HG02678 (cell line): ENCODE results near the gene CFAP97D1.
A peak's percentile ranks its signal among the peaks of the same experiment; 100 is the strongest.

ENCODE experiments used
- ATAC-seq: cut with Tn5 transposase; IDR thresholded peaks from one replicate; pipeline ENCODE4 v1.9.1; 2021; ENCODE audit warnings: mild to moderate bottlenecking, moderate library complexity; ENCODE audit not compliant: unreplicated experiment

CFAP97D1 gene

DNA sequence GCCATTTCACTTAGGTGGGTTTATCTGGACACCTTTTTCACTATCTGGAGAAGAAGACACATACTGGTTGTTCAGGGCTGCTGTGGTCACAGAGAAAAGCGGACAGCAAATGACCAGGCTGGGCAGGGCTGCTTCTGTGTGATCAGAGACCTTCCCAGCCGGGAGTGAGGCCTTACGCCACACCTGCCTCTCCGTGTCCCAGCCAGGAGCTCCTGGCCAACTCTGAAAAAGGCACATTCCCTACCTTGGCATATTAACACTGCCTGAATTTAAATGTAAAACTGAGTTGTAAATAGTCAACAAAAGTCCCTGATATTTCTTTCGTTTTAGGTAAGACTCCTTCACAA is 12.5 kb upstream of the CFAP97D1 start:
- ATAC-seq = no peak

DNA sequence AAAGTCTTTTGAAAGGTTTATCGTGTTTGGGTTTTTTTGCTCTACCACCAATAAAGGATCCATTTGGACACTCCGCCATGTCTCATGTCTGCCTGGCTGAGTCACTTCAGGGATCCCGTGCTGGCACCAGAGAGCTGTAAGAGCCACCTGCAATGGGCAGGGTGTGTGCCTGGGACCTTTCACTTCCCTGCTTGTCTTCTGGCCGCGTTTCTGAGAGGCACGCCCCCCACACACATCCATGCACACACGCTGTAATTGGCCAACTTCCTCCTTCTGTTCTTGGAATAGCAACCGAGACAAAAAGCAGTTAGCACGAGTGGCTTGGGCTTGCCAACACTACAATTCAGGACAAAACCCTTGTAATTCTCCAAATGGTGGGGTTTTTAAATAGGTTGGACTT is 11.9 kb upstream of the CFAP97D1 start:
- no peak for ATAC-seq

DNA sequence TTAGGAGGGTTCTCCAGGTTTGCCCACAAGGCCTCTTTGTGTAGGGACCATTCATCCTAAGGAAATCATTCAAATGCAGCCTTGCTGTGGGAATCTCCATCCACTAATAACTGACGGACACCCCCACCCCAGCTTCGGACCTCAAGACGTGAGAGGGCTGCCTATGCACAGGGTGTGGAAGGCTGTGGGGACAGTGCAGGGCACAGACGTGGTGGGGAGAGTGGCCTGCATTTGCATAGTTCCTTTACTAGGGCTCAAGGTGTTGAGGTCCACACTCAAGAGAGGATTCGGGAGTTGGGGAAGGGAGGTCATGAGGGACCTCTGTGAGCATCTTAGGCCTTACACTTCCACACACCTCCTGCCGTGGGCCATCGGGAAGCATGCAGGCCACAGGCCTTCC is 11.3 kb upstream of the CFAP97D1 start:
- ATAC-seq = no peak

GRCh38 chr17:43769426-43769825 is 10.8 kb upstream of the CFAP97D1 start:
- ATAC-seq = no peak

DNA sequence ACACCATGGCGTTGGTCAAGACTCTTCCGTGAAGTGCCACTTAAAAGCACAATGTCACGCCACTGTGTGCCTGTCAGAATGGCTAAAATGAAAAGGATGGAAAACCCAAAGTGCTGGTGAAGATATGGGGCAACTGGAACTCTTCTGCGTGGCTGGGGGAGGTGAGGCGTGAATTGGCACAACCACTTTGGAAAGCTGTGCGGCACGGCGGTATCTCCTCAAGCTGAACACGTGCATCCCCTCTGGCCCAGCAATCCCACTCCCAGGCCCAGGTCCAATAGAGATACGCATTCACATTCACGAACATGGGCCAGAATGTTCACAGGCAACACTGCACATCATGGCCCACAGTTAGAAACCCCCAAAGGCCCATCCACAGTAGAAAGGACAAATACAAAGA is 10.4 kb upstream of the CFAP97D1 start:
- ATAC-seq = no peak

GRCh38 chr17:43770957-43771356 is 9.3 kb upstream of the CFAP97D1 start:
- ATAC-seq = no peak

DNA sequence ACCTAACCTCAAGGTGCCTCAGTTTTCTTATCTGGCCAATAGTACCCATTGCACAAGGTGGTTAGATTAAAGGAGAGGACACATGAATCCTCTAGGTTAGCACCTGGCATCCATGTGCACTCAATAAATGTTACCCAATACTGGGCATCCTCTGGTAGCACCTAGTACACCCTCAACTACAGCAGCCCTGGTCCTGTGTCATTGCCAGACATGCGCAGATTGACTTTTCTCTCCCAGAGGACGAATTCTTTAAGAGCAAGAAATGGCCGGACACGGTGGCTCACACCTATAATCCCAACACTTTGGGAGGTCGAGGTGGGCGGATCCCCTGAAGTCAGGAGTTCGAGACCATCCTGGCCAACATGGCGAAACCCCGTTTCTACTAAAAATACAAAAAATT is 8.8 kb upstream of the CFAP97D1 start:
- ATAC-seq = no peak

- ATAC-seq = no peak
Observed at GRCh38 chr17:43772877-43773648, 7.2 kb upstream of the CFAP97D1 start.

GRCh38 chr17:43774304-43775250 is 5.7 kb upstream of the CFAP97D1 start:
- ATAC-seq = no peak

- ATAC-seq = peak; percentile 90
Observed at GRCh38 chr17:43778337-43779144, 1.7 kb upstream of the CFAP97D1 start, which contains the start of gene DUSP3. DUSP3 (minus strand) TSS chr17:43778977; CDS start chr17:43778924, 53 bp downstream.

- peak; percentile 18 for ATAC-seq
Observed at GRCh38 chr17:43779145-43780125, 800 bp upstream of the CFAP97D1 start.

GRCh38 chr17:43782913-43783680 is 2.9 kb downstream of the CFAP97D1 start:
- no peak for ATAC-seq

DNA sequence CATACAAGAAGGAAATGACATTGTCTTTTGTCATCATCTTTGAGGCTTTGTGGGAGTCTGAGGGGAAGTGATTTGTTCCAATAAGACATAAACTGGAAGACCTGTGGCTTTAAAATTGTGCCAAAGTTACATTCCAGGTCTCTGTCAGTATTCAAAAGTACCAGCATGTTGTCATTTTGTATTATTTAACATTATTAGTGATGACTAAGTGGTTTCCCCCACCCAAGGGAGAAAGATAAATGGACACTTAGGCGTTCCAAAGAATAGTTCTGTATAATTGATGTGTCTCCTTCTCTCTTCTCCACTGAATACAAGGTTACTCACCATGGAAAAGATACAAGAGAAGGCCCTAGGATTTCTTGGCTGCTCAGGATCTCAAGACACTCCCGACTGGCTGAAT is 3.8 kb downstream of the CFAP97D1 start:
- no peak for ATAC-seq

- no peak for ATAC-seq
Observed at GRCh38 chr17:43784628-43785101, 4.4 kb downstream of the CFAP97D1 start.

DNA sequence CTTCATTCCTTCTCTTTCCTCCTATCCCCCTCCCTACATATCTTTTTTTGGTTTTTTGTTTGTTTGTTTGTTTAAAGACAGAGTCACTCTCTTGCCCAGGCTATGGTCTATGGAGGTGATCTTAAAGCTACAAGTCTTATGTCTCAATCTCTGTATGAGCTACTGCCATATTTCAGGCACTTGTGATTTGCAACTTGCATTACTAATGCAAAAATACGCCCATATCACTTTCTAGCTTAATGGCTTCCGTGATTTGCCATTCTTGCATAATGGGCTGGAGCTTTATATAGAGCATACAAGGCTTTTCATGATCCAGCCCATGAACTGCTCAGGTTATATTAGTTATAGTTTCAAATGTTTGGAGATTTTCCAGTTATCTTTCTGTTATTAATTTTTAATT is 7.5 kb downstream of the CFAP97D1 start:
- ATAC-seq = no peak

GRCh38 chr17:43788540-43788939 is 8.3 kb downstream of the CFAP97D1 start:
- ATAC-seq = no peak

DNA sequence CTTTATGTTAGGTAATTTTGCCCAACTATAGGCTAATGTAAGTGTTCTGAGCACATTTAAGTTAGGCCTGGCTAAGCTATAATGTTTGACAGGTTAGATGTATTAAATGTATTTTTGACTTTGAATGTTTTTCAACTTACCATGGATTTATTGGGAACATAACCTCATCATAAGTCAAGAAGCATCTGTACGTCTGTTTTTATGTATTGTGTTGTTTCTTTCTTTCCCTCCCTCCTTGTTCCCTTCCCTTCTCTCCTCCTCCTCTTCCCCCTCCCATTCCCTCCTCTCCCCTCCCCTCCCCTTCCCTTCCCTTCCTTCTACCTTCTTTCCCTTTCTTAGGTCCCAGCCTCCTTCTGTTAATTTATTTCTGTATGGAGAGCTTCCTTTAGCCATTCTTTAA is 9.2 kb downstream of the CFAP97D1 start:
- ATAC-seq = no peak

- no peak for ATAC-seq
Observed at GRCh38 chr17:43790311-43790940, 10.2 kb downstream of the CFAP97D1 start.

GRCh38 chr17:43791589-43791988 is 11.4 kb downstream of the CFAP97D1 start:
- no peak for ATAC-seq
